Stromal cell of bone marrow (primary cell): ENCODE data around the gene ARHGEF6.

Experiments
- DNase-seq: peaks from one replicate; pipeline ENCODE4 v3.0.0-alpha.2; 2012; ENCODE audit warnings: low read depth

The ARHGEF6 gene

GRCh38 chrX:136647677-136648360, 132.9 kb downstream of the ARHGEF6 start, which contains the start of gene CD40LG:
Gene CD40LG, plus strand, starts transcription at chrX:136648158. Its CDS starts 91 bp downstream, at chrX:136648249.
- no peak for DNase-seq

- no peak for DNase-seq
Observed at GRCh38 chrX:136646602-136647239, 134.0 kb downstream of the ARHGEF6 start.

- no peak for DNase-seq
Observed at GRCh38 chrX:136643243-136643642, 137.5 kb downstream of the ARHGEF6 start.

GRCh38 chrX:136639506-136640176, 141.1 kb downstream of the ARHGEF6 start:
- DNase-seq: peak; percentile 2

DNA sequence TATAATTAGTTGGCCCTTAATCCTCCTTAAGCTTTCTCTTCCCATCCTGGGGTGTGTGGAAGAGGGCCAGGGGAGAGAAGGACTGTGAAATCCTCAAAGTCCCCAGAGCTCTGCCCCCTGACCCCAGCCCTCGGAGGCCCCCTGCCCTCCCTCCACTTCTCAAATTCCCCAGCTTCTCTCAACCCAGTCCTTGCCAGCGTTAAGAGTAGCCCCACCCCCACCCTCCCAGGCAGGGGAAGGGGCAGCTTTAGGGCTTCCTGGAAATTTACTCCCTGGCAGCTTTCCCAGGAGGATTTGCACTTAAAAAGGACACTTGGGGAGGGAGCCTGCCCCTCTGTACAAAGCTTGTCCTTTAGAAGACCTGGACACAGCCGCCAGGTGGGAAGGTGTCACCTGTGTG, 144.6 kb downstream of the ARHGEF6 start:
- DNase-seq: no peak

GRCh38 chrX:136635235-136635634, 145.5 kb downstream of the ARHGEF6 start:
- DNase-seq: no peak

DNA sequence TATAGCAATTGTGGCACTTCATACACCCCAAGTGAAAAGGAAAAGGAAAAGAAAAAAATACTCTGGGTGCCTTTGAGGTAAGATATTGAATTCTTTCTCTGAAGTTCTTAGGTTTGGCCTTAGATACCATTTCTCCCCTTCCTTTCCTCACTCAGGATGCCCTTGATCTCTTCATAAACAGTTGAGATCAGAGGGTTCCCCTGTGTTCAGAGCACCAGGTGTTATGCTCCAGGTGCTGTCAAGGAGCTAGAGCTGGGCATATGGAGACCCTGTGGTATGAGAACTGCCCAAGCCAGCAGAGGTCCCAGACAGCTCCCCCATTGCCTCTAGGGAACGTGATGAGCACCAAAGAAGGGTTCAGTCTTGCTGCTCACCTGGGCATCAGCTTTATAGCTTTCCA, 149.9 kb downstream of the ARHGEF6 start:
- no peak for DNase-seq

- DNase-seq: no peak
Observed at GRCh38 chrX:136629084-136629750, 151.5 kb downstream of the ARHGEF6 start.

DNA sequence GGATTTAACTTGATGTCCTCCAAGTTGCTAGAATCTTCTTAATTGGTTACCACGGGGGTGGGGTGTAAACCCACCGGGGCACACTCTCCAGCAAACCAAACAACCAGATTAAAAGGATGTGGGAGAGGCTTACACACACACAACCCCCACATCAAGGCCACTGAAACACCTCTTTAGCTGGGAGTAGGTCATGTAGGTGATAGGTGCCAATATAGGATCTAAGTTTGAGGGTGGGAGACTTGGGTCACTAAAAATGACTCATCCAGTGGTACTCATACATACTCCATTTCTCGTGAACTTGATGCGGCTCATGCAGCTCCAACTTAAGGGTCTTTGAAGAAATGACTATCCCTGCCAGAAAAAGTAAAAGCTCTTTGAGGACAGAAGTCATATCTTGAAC, 153.3 kb downstream of the ARHGEF6 start:
- DNase-seq: no peak

DNA sequence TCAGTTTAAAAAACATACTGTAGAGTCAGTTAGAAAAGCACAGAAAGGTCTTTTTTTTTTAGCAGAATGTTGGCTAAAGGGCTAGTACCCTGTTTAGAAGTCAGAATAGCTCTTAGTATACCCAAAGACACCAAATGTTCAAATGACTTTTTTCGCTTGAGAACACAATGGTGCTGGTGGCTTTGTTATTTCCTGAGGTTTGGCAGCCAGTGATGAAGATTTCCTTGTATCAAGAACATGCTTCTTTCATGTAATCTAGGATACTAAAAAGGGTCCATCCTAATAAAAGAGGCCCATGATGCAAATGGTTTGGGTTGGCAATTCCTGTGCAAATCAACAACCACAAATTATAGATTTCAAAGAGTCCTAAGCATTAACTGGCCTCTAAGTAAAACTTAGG, 153.8 kb downstream of the ARHGEF6 start:
- DNase-seq: no peak

DNA sequence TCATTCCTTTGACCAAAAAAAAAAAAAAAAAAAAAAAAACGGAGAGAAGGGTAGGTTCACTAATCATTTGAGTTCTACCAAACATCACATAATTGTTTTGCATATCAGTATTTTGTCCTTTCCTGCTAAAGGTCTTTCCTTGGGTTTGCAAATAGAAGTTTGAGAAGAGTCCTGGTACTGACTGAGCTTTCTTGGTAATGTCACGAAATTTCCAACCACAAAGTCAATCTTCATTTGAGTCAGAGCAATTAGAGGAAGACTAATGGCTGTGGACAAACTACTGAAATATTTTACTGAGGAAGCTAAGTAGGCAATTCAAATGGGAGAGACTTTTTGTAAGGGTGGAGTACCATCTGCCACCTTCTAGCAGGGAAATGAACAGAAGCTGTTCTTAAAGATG, 154.5 kb downstream of the ARHGEF6 start:
- DNase-seq: no peak

DNA sequence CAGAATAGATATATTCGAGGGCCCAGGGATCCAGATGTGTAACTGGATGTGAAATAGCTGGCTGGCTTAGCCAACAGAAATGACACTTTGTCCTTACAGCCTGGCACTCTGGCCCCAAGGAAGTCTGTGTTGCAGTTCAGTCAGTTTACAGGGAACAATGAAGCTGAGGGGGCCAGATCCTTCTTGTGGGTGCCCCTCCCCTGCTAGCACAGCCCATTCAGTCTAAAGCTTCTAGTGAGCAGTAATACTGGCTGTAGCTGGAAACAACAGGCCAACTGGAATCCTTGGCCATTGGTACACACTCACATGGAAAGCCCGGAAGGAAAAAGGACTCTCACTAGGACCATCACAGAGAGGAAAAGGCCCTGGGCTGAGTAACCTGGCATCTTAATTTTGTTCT, 155.5 kb downstream of the ARHGEF6 start:
- no peak for DNase-seq

DNA sequence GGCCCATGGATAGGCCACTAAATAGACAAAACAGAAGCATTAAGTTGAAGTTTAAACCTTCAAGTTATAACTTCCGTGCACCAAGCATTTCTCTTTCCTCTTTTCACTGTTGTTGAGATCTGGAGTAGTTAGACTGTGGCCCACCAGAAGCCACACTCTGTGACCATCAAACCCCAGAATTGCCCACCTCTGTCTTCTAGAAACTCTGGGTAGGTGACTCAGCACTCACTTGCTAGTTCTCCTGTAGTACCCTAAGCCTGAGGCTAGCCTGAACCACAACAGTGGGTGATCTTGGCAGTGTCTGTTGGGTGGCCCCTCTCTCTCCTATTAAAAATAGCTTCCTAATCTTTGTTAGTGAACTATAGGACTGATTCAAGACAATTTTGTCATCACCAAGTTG, 157.3 kb downstream of the ARHGEF6 start:
- DNase-seq: no peak

GRCh38 chrX:136622568-136622967, 158.2 kb downstream of the ARHGEF6 start:
- DNase-seq: no peak

- no peak for DNase-seq
Observed at GRCh38 chrX:136620780-136621179, 160.0 kb downstream of the ARHGEF6 start.

DNA sequence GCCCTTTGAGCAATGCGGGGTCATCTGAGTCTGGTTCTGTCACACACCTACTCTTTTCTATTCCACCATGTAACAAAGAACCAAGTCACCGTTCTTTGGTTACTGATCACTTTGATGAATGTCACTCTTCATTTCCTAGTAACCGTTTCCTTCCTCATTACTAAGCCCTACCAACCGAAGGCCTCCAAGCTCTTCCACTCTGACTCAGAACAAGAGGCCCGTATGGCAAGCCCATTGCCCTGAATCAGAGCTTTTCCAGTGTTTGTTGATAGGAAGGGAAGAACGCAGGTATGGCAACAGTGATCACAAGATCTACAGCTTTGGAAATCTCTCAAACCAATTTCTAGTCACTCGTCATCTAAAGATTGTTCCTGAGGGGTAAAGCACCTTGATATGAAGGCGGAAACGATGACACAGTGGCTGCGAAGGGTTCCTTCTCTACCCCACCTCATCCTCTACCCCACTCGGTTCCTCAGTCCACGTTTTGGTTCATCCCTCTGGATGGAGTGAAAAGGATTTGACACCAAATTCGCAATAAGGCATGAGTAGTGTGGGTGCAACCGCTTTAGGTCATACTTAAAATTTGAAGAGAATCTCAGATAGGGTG, 160.7 kb downstream of the ARHGEF6 start:
- no peak for DNase-seq

DNA sequence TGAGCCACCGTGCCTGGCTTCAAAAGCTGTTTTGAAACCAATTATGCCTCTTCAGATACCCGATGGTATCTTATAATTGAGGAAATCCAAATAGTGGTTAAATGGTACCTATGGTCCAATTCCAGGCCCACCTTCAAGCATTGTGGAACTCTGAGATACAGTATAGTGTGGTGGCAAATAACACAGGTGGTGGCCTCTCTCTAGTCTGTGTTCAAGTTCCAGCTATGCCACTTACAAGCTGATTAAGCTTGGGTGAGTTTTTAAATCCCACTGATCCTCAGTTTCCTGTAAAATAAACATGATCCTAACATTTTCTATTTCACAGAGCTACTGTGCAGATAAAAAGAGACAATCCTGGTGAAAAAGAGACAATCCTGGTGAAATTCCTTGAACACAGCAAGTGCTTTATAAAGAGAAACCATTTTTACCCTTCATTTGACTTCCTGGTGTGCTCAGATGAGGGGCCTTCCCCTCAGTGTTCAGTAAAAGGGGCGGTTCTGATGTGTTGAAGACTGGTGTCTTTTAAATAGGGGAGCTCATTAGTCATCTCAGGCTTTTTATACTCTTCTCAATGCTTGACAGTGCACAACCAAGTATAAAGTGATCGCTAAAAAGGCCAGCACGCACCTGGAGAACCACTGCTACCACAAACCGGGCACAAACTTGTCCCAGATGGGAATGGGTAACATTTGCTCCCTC, 163.6 kb downstream of the ARHGEF6 start:
- no peak for DNase-seq
